NCI-H2081 (cell line): ENCODE data around the gene LRRFIP1.

Experiments used
- DNase-seq, 2 experiments: peaks; one replicate each; lab custom pipeline; 2025; lab: John Stamatoyannopoulos, UW

LRRFIP1 gene

GRCh38 chr2:237640493-237640998, 13.2 kb downstream of the LRRFIP1 start:
- no peak for DNase-seq

- DNase-seq, result no peak
These were observed 14.8 kb downstream of the LRRFIP1 start for GRCh38 chr2:237642038-237642734.

GRCh38 chr2:237643066-237643465, 15.7 kb downstream of the LRRFIP1 start:
- no peak for DNase-seq

GRCh38 chr2:237643582-237644380, 16.4 kb downstream of the LRRFIP1 start:
- DNase-seq, result no peak

DNA sequence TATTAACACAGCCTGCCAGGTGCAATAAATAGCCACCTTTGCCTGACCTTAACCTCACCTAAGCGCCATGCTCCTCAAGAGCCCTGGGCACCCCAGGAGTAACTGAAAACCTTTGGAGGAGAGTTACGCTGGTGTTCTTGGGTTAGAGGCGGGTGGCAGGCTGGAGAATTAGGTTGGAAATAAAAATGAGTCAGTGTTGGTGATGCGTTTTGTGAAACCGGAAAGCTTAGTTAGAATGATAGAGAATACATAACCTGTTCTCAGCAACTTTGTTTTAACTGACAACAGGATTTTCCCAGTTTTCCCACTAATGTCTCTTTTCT, 17.0 kb downstream of the LRRFIP1 start:
- no peak for DNase-seq

GRCh38 chr2:237645261-237645660, 17.9 kb downstream of the LRRFIP1 start:
- no peak for DNase-seq

- no peak for DNase-seq
These were observed 20.0 kb downstream of the LRRFIP1 start for GRCh38 chr2:237647176-237648015.

GRCh38 chr2:237648016-237648381, 20.6 kb downstream of the LRRFIP1 start:
- DNase-seq, result no peak

GRCh38 chr2:237649541-237650454, 22.4 kb downstream of the LRRFIP1 start:
- DNase-seq, result no peak

DNA sequence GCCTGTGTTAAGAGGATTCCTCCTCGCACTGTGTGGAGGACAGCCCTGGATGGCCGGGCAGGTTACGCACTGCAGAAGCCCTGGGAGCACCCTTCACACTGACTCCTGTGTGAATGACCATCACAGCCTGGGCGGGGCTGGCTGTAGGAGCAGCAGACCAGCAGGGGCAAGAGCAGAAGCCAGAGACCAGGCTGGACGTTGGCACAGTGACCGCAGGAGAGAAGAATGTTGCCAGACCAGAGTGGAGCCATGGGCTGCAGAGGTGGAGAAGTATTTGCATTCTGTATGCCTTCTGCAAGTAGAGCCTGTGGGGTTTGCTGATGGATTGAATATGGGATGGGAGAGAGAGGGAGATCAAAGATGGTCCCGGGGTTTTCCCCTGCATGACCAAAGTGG, 23.1 kb downstream of the LRRFIP1 start:
- DNase-seq, result no peak

DNA sequence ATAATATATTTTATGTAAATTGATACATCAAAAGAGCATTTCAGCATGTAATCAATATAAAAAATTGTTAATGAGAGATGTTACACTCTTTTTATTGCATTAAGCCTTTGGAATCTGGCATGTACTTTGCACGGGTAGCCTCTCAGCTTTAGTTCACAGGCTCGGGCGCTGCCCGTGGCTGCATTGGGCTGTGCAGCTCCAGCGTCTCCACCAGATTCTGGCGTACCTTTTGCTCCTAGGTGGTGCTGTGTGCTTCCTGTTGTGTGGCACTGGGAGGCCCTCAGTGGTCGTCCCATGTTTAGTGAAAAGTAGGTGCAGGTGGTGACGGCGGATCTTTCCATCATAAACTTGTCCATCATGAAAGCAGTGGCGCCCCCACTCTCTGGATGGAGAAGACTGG, 24.4 kb downstream of the LRRFIP1 start:
- no peak for DNase-seq

DNA sequence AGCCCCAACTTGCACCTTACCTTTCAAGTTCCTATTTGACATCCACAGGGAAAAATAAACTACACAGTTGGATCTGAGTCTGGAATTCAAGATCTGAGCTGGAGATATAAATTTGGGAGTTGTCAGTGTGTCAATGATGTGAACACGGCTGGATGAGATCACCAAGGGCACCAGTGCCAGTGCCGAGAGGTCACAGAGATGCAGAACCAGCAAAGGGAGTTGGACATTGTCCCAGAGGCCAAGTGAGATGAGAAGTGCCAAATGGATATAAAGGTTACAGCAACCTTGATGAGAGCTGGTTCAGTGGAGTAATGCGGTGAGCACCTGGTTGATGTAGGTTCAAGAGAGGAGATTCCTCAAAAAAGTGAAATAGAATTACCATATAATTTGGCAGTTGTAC, 24.8 kb downstream of the LRRFIP1 start:
- DNase-seq, result no peak

DNA sequence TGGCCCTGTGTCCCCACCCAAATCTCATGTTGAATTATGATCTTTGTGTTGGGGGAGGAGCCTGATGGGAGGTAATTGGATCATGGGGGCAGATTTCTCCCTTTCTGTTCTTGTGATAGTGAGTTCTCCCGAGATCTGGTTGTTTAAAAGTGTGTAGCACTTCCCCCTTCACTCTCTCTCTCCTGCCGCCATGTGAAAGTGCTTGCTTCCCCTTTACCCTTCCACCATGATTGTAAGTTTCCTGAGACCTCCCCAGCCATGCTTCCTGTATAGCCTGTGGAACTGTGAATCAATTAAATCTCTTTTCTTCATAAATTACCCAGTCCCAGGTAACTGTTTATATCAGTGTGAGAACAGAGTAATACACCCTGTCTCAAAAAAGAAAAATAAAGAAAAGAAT, 25.5 kb downstream of the LRRFIP1 start:
- DNase-seq, result no peak

DNA sequence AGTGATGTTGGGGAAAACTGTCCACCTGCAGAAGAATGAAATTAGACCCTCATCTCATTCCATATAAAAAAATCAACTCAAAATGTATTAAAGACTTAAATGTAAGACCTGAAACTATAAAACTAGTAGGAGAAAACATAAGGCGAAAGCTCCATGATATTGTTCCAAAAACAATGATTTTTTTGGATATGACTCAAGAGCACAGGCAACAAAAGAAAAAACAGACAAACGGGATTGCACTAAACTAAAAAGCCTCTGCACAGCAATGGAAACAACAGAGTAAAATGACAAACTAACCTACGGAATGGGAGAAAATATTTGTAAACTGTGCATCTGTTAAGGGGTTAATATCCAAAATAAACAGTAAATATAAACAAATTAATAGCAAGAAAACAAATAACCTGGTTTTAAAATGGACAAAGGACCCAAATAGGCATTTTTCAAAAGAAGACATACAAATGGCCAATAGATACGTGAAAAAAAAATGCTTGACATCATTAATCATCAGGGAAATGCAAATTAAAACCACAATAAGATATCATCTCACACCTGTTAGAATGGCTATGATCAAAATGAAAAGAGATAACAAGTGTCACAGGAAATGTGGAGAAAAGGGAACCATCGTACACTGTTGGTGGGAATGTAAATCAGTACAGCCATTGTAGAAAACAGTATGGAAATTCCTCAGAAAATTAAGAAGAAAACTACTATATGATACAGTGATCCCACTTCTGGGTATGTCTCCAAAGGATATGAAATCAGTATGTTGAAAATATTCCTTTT, 26.6 kb downstream of the LRRFIP1 start:
- no peak for DNase-seq

DNA sequence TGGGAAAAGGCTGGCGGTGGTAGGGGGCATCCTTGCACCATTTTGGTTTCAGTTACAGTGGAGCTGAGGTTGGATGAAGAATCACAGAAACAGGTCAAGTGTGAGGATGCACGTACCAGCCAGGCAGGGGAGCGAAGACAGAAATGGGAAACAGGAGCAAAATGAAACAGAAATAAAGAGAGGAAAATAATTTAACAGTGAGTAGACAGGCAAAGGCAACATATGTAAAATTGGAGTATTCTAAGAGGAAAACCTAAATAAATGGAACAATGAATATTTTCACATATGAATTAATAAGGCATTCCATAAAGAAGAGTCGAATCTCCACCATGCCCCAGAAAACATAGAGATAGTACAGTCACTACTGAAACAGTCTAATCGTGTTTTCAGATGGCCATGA, 29.7 kb downstream of the LRRFIP1 start:
- no peak for DNase-seq

DNA sequence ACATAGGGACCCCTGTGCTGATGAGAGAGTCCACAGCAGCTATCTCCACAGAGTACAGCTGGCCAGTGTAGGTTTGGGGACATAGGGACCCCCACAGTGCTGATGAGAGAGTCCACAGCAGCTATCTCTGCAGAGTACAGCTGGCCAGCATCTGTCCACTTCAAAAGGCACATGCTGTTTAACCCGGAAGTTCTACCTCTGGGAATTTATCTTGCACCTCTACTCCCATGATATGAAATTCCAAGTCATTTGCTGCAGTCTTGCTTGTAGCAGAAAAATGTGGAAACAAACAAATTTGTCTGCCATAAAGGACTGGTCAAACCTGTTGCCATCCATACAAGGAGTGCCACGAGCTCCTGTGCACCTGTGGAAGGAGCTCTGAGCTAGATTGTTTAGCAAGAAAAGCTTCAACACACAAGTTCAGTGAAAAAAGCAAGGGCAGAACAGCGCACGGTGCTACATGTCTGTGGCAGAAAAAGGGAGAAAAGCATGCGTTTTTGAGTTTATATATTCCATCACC, 33.1 kb downstream of the LRRFIP1 start:
- DNase-seq, result no peak

DNA sequence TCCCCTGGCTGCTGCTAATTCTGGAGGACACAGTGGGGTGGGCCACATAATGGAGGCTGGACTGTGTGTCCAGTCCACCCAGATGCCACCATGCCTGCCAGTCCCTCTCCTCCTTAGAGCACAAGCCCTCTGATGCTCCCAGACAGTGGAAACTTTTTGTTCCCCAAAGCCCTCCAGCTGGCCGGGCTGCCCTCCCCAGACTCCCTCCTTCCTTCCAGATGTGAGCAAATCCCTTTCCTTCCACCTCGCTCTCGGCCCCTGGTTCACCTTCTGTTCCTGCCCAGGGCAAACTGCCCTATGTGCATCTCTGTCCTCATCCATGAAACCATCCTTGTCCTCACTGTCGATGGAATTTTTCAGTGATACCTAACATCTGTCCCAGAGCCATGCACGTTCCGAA, 33.9 kb downstream of the LRRFIP1 start:
- no peak for DNase-seq

GRCh38 chr2:237661799-237662328, 34.5 kb downstream of the LRRFIP1 start:
- DNase-seq, result no peak

DNA sequence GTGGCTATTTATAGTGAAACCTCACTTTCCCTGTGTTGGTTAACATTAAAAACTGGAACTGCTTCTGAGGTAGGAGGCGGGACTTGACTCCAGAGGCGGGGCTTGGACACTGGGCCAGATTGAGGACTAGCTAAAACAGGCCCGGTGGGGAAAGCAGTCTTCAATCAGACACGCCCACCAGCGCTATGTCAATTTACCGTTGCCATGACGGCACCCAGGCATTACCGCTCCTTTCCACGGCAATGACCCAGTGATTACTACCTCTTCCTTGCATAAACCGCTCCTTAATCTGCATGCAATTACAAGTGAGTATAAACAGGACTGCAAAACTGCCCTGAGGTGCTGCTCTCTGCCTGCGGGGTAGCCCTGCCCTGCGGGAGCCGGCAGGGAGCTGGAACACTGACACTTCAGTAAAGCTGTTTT, 35.3 kb downstream of the LRRFIP1 start:
- DNase-seq, result peak; percentile 92 to 96

DNA sequence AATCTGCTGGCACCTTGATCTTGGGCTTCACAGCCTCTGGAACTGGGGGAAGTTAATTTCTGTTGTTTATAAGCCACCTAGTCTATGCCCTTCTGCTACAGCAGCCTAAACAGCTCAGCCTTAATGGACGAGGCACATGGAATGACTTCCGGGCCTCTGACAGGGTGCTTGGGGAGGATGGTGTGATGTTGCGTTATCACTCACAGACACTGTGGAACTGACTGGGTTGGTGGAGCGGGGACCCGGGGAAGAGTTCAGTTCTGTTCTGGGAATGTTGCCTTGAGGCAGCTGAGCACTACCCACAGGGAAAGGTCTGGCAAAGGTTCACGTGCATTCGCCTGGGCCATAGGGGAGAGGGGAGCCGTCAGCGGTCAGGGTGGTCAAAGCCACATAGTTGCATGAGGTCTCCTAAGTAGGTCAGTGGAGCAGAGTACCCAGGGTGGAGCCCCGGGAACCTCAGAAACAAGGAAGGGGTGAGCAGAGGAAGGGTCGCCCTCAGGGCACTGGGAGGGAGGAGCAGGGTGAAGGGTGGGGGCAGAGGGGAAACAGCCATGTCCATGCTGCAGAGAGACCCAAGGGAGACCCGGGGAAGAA, 36.2 kb downstream of the LRRFIP1 start:
- DNase-seq, result no peak
